K562 (cell line): ENCODE results near the gene GUCY1A2. TPM values are rescaled to one million over a fixed set of nuclear protein-coding genes. Genes with fewer than 3 reads are reported as not detected.

Source experiments
- ATAC-seq: fragments of 200-7000 bp; cut with Tn5 transposase; 3 replicates; pipeline ENCODE4 v1.9.1; 2020; ENCODE audit warnings: moderate library complexity
- BruUV-seq: library from RNA; stranded (reverse); fragments of 400-500 nt; replicated peaks from 2 replicates; lab custom pipeline; 2021; lab: Mats Ljungman, UMichigan
- CTCF ChIA-PET: fragments of 300-600 bp; formaldehyde crosslinking; extraction: SDS; loops from one replicate; lab custom pipeline; 2021; ENCODE audit warnings: low intra/inter-chr PET ratio; lab: Yijun Ruan, JAX
- POLR2A ChIA-PET: fragments of 300-600, 350-650 bp; sonication (Branson Sonifier 250); formaldehyde crosslinking; extraction: SDS; loops from one replicate; lab custom pipeline; 2021; ENCODE audit warnings: antibody characterized with exemption, inconsistent platforms; lab: Yijun Ruan, JAX
- DNase-seq, 4 experiments: peaks; one replicate each; pipeline versions ENCODE4 v3.0.0 to v3.0.0-alpha.2; 2011 to 2018; ENCODE audit warnings: low spot score in 3 of 4, mixed read lengths in 3 of 4; ENCODE audit errors: extremely low read depth in 1 of 4
- FAIRE-seq: peaks from 2 replicates; lab custom pipeline; 2011; peaks lifted over from hg19 to GRCh38; lab: Jason Lieb, UNC
- H2AFZ ChIP-seq: 2 replicates; pipeline ENCODE4 v1.6.0; 2011; ENCODE audit warnings: low read depth, low read length, control low read depth, inconsistent platforms
- H3K27ac ChIP-seq: fragments of 200-600 bp; 3 replicates; pipeline ENCODE4 v1.8.0; 2011; ENCODE audit warnings: low read depth, mild to moderate bottlenecking, control low read depth, inconsistent platforms, low read length, moderate library complexity, mixed read lengths; ENCODE audit errors: extremely low read depth
- H3K27me3 ChIP-seq, 2 experiments: fragments of 300-600 bp in 1 of 2; 2 replicates in 1 of 2; 3 replicates in 1 of 2; pipeline versions ENCODE4 v1.6.0 to v1.8.0; 2011; ENCODE audit warnings: inconsistent platforms in 2 of 2, low read length in 2 of 2, mild to moderate bottlenecking in 1 of 2, mixed read lengths in 1 of 2, moderate library complexity in 1 of 2; ENCODE audit not compliant: control insufficient read depth in 2 of 2, insufficient read depth in 2 of 2
- H3K36me3 ChIP-seq: fragments of 300-600 bp; 3 replicates; pipeline ENCODE4 v1.8.0; 2011; ENCODE audit warnings: mild to moderate bottlenecking, low read length, inconsistent platforms; ENCODE audit not compliant: control insufficient read depth, insufficient read depth
- H3K4me1 ChIP-seq, 2 experiments: fragments of 200-600 bp in 1 of 2; replicated peaks in 1 of 2; 2 replicates in 1 of 2; 3 replicates in 1 of 2; pipeline versions ENCODE4 v1.5.1 to v1.8.0; 2011; ENCODE audit warnings: inconsistent platforms in 2 of 2, low read length in 2 of 2, mild to moderate bottlenecking in 1 of 2, mixed read lengths in 1 of 2, moderate library complexity in 1 of 2; ENCODE audit not compliant: control insufficient read depth in 2 of 2, insufficient read depth in 2 of 2
- H3K4me2 ChIP-seq: 2 replicates; pipeline ENCODE4 v1.6.1; 2011; ENCODE audit warnings: low read length, control low read depth, inconsistent platforms, mixed read lengths; ENCODE audit not compliant: insufficient read depth
- H3K4me3 ChIP-seq: fragments of 200-600 bp; sonication (generic), shearing (Covaris generic); 2 replicates; pipeline ENCODE4 v1.5.1; 2016; ENCODE audit warnings: control low read depth, inconsistent platforms
- H3K79me2 ChIP-seq: fragments of 200-600 bp; 3 replicates; pipeline ENCODE4 v1.8.0; 2011; ENCODE audit warnings: low read length, inconsistent platforms; ENCODE audit not compliant: control insufficient read depth, insufficient read depth
- H3K9ac ChIP-seq, 2 experiments: 2 replicates each; pipeline versions ENCODE4 v1.6.0 to v1.6.1; 2011; ENCODE audit warnings: low read depth in 2 of 2, low read length in 2 of 2, control low read depth in 1 of 2, inconsistent platforms in 1 of 2, mild to moderate bottlenecking in 1 of 2, mixed read lengths in 1 of 2; ENCODE audit not compliant: insufficient read depth in 1 of 2
- H3K9me1 ChIP-seq: one replicate; pipeline ENCODE4 v1.6.0; 2011; ENCODE audit warnings: inconsistent platforms, mild to moderate bottlenecking, low read length, moderate library complexity; ENCODE audit not compliant: control insufficient read depth, insufficient read depth
- H3K9me3 ChIP-seq: replicated peaks from 2 replicates; pipeline ENCODE4 v1.5.1; 2011; ENCODE audit warnings: low read depth, low read length, inconsistent platforms; ENCODE audit not compliant: control insufficient read depth, insufficient read depth
- H4K20me1 ChIP-seq: replicated peaks from 2 replicates; pipeline ENCODE4 v1.6.1; 2011; ENCODE audit warnings: low read length, inconsistent platforms, mixed read lengths; ENCODE audit not compliant: control insufficient read depth, insufficient read depth
- DDX20 ChIP-seq: fragments of 450-650 bp; IDR thresholded peaks from 2 replicates; pipeline ENCODE4 v1.6.1; 2016; ENCODE audit warnings: missing genetic modification characterization, low read depth, mild to moderate bottlenecking, missing compliant biosample characterization, moderate library complexity
- ELF4 ChIP-seq: fragments of 450-650 bp; formaldehyde crosslinking; IDR thresholded peaks from 2 replicates; pipeline ENCODE4 v1.4.0; 2022; ENCODE audit warnings: missing genetic modification characterization
- ESRRA ChIP-seq: fragments of 450-650 bp; IDR thresholded peaks from 2 replicates; pipeline ENCODE4 v1.6.1; 2014; ENCODE audit warnings: low read depth, mild to moderate bottlenecking, moderate library complexity, borderline replicate concordance
- PML ChIP-seq: IDR thresholded peaks from 2 replicates; pipeline ENCODE4 v1.6.1; 2012; ENCODE audit warnings: low read length, inconsistent platforms
- RBM39 ChIP-seq: fragments of 200-400 bp; formaldehyde crosslinking; optimal IDR thresholded peaks from 2 replicates; pipeline ENCODE3; 2018; ENCODE audit warnings: low read depth, low read length
- SNIP1 ChIP-seq: fragments of 450-650 bp; IDR thresholded peaks from 2 replicates; pipeline ENCODE4 v1.7.1; 2017; ENCODE audit warnings: low read depth, mild to moderate bottlenecking
- in situ Hi-C: fragments of 300-500 bp; cut with MboI; formaldehyde crosslinking; loops from 4 replicates; pipeline ENCODE4 v1.15.0; 2018; ENCODE audit warnings: inconsistent platforms, mixed read lengths
- intact Hi-C: fragments of 100-400 bp; cut with micrococcal nuclease; formaldehyde crosslinking; loops from 2 replicates; pipeline ENCODE4 v1.14.2; 2022
- polyA plus RNA-seq, 8 experiments: library from polyadenylated mRNA; depleted of rRNA in 4 of 8; stranded (reverse) in 5 of 8; unstranded in 3 of 8; fragments of >200 nt; fragmentation: Nextera tagmentation in 2 of 8; fragmentation: Illumina TruSeq in 1 of 8; extraction: Ambion mirVana in 2 of 8; extraction: Trizol in 1 of 8; gene quantifications; 2 replicates each; pipeline versions ENCODE4 v1.2.1 to v1.2.3, GENCODE V29; 2011 to 2014; ENCODE audit warnings: inconsistent platforms in 1 of 8, missing spikeins in 1 of 8
- total RNA-seq, 7 experiments: library from RNA; depleted of rRNA in 6 of 7; stranded (reverse); fragments of >200 nt in 6 of 7; fragmentation: Illumina TruSeq in 2 of 7; extraction: Trizol in 2 of 7; gene quantifications; 2 replicates each; pipeline versions ENCODE4 v1.2.1 to v1.2.3, GENCODE V29; 2011 to 2021; ENCODE audit warnings: low replicate concordance in 1 of 7
- TF ChIP-seq, protein P1 (sequence below): fragments of 450-650 bp; formaldehyde crosslinking; IDR thresholded peaks from 2 replicates; pipeline ENCODE4 v1.4.0; 2020; ENCODE audit warnings: mild to moderate bottlenecking, moderate library complexity
- TF ChIP-seq, protein P2 (sequence below), 3 experiments: fragments of 200-800 bp in 1 of 3; sonication (Bioruptor generic) in 1 of 3; sonication (generic) in 1 of 3; formaldehyde crosslinking in 1 of 3; IDR thresholded peaks; 2 replicates each; pipeline versions ENCODE4 v1.6.1 to v1.8.0; 2016 to 2022; ENCODE audit warnings: mild to moderate bottlenecking in 2 of 3, missing compliant biosample characterization in 2 of 3, missing genetic modification characterization in 2 of 3, missing genetic modification reagents in 1 of 3

Gene GUCY1A2
- total and polyA plus RNA-seq, 9 of the 15 experiments (the other 6 are each of a cell fraction or from before 2014, with no cell fraction given), result under 0.01 to 0.04 TPM; not detected in 7

DNA sequence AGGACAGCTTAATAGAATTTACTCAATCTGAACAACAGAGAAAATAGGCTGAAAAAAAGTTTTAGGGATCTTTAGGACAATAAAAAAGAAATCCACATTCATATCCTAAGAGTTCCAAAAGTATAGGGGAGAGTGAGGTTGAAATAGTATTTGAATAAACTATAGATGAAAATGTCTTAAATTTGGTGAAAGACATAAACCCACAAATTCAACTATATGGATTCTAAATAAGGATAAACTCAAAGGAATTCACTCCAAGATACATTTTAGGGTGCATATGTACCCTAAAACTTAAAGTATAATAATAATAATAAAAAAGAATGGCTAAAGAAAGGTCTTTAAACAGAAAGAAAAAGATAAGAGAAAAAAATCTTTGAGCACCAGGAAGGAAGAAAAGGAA lies 203.1 kb downstream of the GUCY1A2 start:
- Histone ChIP-seq H3K27ac (no peak overlapping the region), H3K9me1 (no peaks in the 10 kb centered on the region), H3K4me1 (no peaks in the 10 kb centered on the region), H3K79me2 (no peaks in the 10 kb centered on the region), H3K9me3 (no peaks in the 10 kb centered on the region; the same call in none of the 2 replicates), H4K20me1 (no peaks in the 10 kb centered on the region), H3K9ac (no peak overlapping the region), H3K4me2 (no peak overlapping the region), H2AFZ (no peak overlapping the region), H3K36me3 (no peaks in the 10 kb centered on the region), H3K27me3 (no peaks in the 10 kb centered on the region), H3K4me3 (no peak overlapping the region)
- ATAC-seq, result no peak
- CTCF ChIA-PET, result no interaction called here
- no peak for DNase-seq
- no TSS peak for BruUV-seq
- FAIRE-seq, result no peak
- intact Hi-C loops (no loop called here), in situ Hi-C loops (no loop called here)
- POLR2A ChIA-PET, result no interaction called here
- TF ChIP-seq, protein P1, sequence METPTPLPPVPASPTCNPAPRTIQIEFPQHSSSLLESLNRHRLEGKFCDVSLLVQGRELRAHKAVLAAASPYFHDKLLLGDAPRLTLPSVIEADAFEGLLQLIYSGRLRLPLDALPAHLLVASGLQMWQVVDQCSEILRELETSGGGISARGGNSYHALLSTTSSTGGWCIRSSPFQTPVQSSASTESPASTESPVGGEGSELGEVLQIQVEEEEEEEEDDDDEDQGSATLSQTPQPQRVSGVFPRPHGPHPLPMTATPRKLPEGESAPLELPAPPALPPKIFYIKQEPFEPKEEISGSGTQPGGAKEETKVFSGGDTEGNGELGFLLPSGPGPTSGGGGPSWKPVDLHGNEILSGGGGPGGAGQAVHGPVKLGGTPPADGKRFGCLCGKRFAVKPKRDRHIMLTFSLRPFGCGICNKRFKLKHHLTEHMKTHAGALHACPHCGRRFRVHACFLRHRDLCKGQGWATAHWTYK (CRISPR knock-in tag), result no peak
- TF ChIP-seq SNIP1, result no peak
- TF ChIP-seq ELF4 (CRISPR knock-in tag), result no peak
- TF ChIP-seq PML, result no peak
- TF ChIP-seq DDX20 (tag), result no peak
- TF ChIP-seq ESRRA, result no peak
- TF ChIP-seq RBM39, result no peak
- TF ChIP-seq, protein P2, sequence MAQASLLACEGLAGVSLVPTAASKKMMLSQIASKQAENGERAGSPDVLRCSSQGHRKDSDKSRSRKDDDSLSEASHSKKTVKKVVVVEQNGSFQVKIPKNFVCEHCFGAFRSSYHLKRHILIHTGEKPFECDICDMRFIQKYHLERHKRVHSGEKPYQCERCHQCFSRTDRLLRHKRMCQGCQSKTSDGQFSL (CRISPR knock-in tag; IDR thresholded peaks at IDR 0.05), result no peak
- TF ChIP-seq, protein P2 (tag; IDR thresholded peaks at IDR 0.05), result no peak
